Astrocyte (in vitro differentiated cells and primary cell): ENCODE measurements around the gene LZTR1.

Experiments
- EZH2 ChIP-seq: IDR thresholded peaks from 2 replicates; pipeline ENCODE4 v1.6.1; 2012; ENCODE audit warnings: mild to moderate bottlenecking, low read length, inconsistent platforms; ENCODE audit not compliant: insufficient read depth
- TF ChIP-seq, protein P1 (sequence below): IDR thresholded peaks from 2 replicates; pipeline ENCODE4 v1.5.1; 2011; ENCODE audit warnings: low read depth, mild to moderate bottlenecking, inconsistent platforms, low read length, moderate library complexity; ENCODE audit not compliant: insufficient read depth

DNA sequence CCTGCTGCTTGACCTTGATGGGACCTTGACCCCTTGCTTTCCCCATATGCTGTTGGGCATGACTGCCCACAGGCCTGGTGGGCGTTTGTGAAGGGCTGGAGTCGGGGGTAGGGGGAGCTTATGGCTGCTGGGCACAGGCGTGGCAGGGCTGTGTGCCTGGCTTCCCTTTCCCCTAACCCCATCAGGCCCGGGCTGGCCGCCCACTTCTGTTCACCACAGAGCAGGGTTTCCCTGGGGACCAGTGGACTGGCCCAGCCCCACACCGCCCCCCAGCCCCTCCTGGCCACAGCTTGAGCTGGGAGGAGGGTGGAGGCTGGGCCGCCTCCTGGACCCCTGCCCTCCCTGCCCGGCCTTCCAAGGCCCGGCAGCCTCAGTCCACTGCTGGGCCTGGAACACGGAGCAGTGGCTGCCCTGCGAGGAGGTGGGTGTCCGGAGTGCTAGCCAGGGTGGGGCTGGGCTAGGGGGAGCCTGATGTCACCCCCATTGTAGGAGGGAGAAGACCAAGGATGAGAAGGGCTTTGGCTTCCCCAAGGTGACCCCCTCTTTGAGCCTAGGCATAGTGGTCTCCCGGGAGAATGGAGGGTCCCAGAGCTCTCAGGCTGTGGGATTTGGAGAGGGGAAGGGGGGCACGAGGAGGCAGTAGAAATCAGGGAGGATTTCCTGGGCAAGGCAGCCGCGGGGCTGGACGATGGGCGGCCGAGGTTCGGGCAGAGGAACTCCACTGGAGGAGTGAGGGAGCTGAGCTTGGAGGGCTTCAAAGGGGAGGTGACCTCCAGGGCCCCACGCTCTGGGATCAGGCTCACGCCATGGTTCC is 15.0 kb upstream of the LZTR1 start, which contains the start of gene AIFM3:
- TF ChIP-seq, protein P1, sequence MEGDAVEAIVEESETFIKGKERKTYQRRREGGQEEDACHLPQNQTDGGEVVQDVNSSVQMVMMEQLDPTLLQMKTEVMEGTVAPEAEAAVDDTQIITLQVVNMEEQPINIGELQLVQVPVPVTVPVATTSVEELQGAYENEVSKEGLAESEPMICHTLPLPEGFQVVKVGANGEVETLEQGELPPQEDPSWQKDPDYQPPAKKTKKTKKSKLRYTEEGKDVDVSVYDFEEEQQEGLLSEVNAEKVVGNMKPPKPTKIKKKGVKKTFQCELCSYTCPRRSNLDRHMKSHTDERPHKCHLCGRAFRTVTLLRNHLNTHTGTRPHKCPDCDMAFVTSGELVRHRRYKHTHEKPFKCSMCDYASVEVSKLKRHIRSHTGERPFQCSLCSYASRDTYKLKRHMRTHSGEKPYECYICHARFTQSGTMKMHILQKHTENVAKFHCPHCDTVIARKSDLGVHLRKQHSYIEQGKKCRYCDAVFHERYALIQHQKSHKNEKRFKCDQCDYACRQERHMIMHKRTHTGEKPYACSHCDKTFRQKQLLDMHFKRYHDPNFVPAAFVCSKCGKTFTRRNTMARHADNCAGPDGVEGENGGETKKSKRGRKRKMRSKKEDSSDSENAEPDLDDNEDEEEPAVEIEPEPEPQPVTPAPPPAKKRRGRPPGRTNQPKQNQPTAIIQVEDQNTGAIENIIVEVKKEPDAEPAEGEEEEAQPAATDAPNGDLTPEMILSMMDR, result no peak
- no peak for TF ChIP-seq EZH2
